Osteocyte (in vitro differentiated cells): Measurements from ENCODE around the gene FAM186B. TPM values are rescaled to one million over a fixed set of nuclear protein-coding genes. Genes with fewer than 3 reads are reported as not detected.
"Not testable (repeated sequence)": the region's sequence is repeated elsewhere in the genome, so short reads cannot be mapped to it uniquely, and the experiment has no call there.

Experiments used
- DNase-seq: peaks from one replicate; pipeline ENCODE4 v3.0.0; 2021; ENCODE audit warnings: mixed read lengths; ENCODE audit not compliant: unreplicated experiment; ENCODE audit errors: extremely low spot score
- H3K27ac Mint-ChIP-seq: one replicate; pipeline ENCODE4 v1.8.0; 2021; ENCODE audit warnings: mild to moderate bottlenecking, mixed read lengths; ENCODE audit not compliant: unreplicated experiment
- H3K27me3 Mint-ChIP-seq: one replicate; pipeline ENCODE4 v1.8.0; 2021; ENCODE audit warnings: mixed read lengths; ENCODE audit not compliant: unreplicated experiment
- H3K36me3 Mint-ChIP-seq: one replicate; pipeline ENCODE4 v1.8.0; 2021; ENCODE audit warnings: mixed read lengths; ENCODE audit not compliant: unreplicated experiment
- H3K4me1 Mint-ChIP-seq: one replicate; pipeline ENCODE4 v1.8.0; 2021; ENCODE audit warnings: mixed read lengths; ENCODE audit not compliant: unreplicated experiment
- H3K4me3 Mint-ChIP-seq: one replicate; pipeline ENCODE4 v1.8.0; 2021; ENCODE audit warnings: mild to moderate bottlenecking, moderate library complexity, mixed read lengths; ENCODE audit not compliant: unreplicated experiment
- H3K9me3 Mint-ChIP-seq: one replicate; pipeline ENCODE4 v1.8.0; 2021; ENCODE audit warnings: mixed read lengths; ENCODE audit not compliant: unreplicated experiment
- total RNA-seq: library from RNA; stranded (reverse); gene quantifications from 2 replicates; pipeline ENCODE4 v1.2.1, GENCODE V29; 2021
- TF ChIP-seq, protein P1 (sequence below): fragments of 200-600 bp; sonication (generic); IDR thresholded peaks from 2 replicates; pipeline ENCODE4 v1.5.0; 2021; ENCODE audit warnings: antibody characterized with exemption, mild to moderate bottlenecking, moderate library complexity

Gene FAM186B
- total RNA-seq, 1 donor from 2014 or later = 0.30 TPM

DNA sequence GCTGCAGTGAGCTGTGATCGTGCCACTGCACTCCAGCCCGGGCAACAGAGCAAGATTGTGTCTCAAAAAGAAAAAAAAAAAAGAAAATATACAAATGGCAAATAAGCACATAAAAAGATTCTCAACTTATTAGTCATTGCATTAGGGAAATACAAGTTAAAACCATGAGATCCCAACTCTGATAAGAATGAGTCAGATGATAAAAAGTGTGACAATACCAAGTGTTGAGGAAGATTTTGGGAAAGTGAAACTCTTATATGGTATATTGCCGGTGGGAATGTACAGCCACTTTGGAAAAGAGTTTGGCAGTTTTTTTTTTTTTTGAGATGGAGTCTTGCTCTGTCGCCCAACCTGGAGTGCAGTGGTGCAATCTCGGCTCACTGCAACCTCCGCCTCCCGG, 10.3 kb upstream of the FAM186B start:
- Mint-ChIP-seq H3K36me3 (peaks cover 3% of the 10 kb centered on the region), H3K4me3 (no peak overlapping the region), H3K27ac (no peak overlapping the region), H3K27me3 (peaks cover 22% of the 10 kb centered on the region), H3K9me3 (no peaks in the 10 kb centered on the region), H3K4me1 (no peaks in the 10 kb centered on the region)
- DNase-seq = no peak
- TF ChIP-seq, protein P1, sequence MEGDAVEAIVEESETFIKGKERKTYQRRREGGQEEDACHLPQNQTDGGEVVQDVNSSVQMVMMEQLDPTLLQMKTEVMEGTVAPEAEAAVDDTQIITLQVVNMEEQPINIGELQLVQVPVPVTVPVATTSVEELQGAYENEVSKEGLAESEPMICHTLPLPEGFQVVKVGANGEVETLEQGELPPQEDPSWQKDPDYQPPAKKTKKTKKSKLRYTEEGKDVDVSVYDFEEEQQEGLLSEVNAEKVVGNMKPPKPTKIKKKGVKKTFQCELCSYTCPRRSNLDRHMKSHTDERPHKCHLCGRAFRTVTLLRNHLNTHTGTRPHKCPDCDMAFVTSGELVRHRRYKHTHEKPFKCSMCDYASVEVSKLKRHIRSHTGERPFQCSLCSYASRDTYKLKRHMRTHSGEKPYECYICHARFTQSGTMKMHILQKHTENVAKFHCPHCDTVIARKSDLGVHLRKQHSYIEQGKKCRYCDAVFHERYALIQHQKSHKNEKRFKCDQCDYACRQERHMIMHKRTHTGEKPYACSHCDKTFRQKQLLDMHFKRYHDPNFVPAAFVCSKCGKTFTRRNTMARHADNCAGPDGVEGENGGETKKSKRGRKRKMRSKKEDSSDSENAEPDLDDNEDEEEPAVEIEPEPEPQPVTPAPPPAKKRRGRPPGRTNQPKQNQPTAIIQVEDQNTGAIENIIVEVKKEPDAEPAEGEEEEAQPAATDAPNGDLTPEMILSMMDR = no peak

DNA sequence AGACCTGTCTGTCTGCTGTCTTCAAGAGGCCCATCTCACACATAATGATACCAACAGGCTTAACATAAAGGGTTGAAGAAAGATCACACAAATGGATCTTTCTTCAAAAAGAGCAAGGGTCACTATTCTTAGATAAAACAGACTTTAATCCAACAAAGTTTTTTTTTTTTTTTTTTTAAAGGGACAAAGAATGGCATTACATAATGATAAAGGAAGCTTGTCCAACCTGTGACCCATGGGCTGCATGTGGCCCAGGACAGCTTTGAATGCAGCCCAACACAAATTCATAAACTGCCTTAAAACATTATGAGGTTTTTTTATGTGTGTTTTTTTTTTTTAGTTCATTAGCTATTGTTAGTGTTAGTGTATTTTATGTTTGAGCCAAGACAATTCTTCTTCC, 6.8 kb upstream of the FAM186B start:
- no peak overlapping the region for H3K4me3 Mint-ChIP-seq
- TF ChIP-seq, protein P1 = no peak
- H3K4me1 Mint-ChIP-seq = no peaks in the 10 kb centered on the region
- H3K27me3 Mint-ChIP-seq = peaks cover 8% of the 10 kb centered on the region
- no peaks in the 10 kb centered on the region for H3K36me3 Mint-ChIP-seq
- H3K9me3 Mint-ChIP-seq = no peaks in the 10 kb centered on the region
- no peak for DNase-seq
- no peak overlapping the region for H3K27ac Mint-ChIP-seq

DNA sequence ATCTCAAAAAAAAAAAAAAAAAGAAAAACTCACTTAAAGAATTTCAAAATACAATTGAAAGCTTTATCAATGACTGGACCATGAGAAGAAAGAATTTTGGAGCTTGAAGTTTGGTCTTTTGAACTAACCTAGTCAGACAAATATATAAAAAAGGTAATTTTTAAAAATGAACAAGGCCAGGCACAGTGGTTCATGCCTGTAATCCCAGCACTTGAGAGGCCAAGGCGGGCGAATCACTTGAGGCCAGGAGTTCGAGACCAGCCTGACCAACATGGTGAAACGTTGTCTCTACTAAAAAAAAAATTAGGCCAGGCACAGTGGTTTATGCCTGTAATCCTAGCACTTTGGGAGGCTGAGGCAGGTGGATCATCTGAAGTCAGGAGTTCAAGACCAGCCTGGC, 5.3 kb upstream of the FAM186B start:
- H3K27me3 Mint-ChIP-seq, H3K4me3 Mint-ChIP-seq, H3K27ac Mint-ChIP-seq, H3K4me1 Mint-ChIP-seq, H3K9me3 Mint-ChIP-seq, DNase-seq, H3K36me3 Mint-ChIP-seq: not testable (repeated sequence)

DNA sequence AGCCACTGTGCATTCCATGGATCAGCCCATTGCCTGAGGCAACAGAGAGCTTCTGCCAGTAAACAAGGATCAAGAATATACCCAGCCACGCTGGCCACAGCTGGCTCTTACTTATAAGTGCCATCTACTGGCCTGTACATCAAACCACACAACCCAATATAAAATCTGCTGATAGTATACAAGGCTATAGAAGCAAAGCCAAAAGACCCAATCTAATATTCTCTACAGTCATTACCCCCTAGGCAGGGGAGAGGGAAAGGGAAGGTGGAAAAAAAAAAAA, 4.4 kb upstream of the FAM186B start:
- Mint-ChIP-seq H3K36me3 (no peaks in the 10 kb centered on the region), H3K27ac (no peak overlapping the region), H3K27me3 (no peaks in the 10 kb centered on the region), H3K9me3 (no peaks in the 10 kb centered on the region), H3K4me3 (no peak overlapping the region), H3K4me1 (peaks cover 3% of the 10 kb centered on the region)
- TF ChIP-seq, protein P1 = peak; percentile 23
- no peak for DNase-seq

DNA sequence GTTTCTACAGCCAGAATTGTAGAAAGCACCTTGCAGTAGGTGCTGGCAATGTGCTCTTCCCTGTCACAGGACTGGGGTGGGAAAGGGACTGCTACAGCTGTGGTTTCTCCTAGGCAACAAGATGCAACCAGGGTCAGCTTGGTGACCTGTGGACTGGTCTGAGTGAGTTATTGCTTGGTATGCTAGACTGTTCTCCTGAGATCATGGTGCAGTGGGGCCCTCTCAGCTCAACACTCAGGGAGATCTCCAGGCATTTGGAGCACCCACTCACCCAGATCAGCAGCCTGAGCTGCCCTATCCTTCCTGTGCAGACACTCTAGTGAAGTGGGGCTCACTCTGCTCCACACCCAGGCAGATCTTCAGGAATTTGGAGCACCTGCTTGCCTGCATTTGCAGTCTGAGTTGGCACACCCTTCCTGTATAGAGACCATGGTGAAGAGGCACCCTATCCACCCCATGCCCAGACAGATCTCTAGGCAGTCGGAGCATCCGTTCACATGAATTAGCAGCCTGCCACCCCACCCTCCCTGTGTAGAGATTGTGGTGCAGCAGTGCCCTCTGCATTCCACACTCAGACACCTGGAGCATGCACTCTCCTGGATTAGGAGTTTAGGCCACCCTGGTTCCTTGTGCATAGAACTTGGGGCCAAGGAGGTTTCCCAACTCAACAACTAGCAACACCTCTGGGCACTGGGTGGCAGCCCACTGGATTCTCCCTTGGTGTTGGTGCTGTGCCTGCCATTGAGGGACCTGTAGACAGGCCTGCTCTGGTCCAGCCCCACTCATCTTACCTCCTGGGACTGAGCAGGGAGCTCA, 3.8 kb upstream of the FAM186B start:
- DNase-seq = no peak
- H3K36me3 Mint-ChIP-seq = no peaks in the 10 kb centered on the region
- TF ChIP-seq, protein P1 = no peak
- peaks cover 3% of the 10 kb centered on the region for H3K4me1 Mint-ChIP-seq
- no peaks in the 10 kb centered on the region for H3K27me3 Mint-ChIP-seq
- no peaks in the 10 kb centered on the region for H3K9me3 Mint-ChIP-seq
- no peak overlapping the region for H3K27ac Mint-ChIP-seq
- H3K4me3 Mint-ChIP-seq = no peak overlapping the region
